Endothelial cell of umbilical vein (primary cell): ENCODE data around the gene CD2AP.

Experiments used
- EZH2 ChIP-seq: IDR thresholded peaks from 2 replicates; pipeline ENCODE4 v1.6.1; 2012; ENCODE audit warnings: borderline replicate concordance, low read depth, mild to moderate bottlenecking, moderate library complexity, low read length, inconsistent platforms; ENCODE audit not compliant: severe bottlenecking
- GATA2 ChIP-seq: IDR thresholded peaks from 2 replicates; pipeline ENCODE4 v1.7.0; 2011; ENCODE audit warnings: low read depth, mild to moderate bottlenecking, moderate library complexity, mixed read lengths, low read length; ENCODE audit not compliant: insufficient read length, insufficient read depth
- JUN ChIP-seq: IDR thresholded peaks from 2 replicates; pipeline ENCODE4 v1.6.1; 2011; ENCODE audit warnings: borderline replicate concordance, low read depth; ENCODE audit not compliant: insufficient read length, insufficient read depth
- MAX ChIP-seq: IDR thresholded peaks from 2 replicates; pipeline ENCODE4 v1.6.1; 2011; ENCODE audit not compliant: insufficient read depth, insufficient read length
- MYC ChIP-seq: IDR thresholded peaks from one replicate; pipeline ENCODE4 v1.6.1; 2011; ENCODE audit warnings: mild to moderate bottlenecking, low read depth, low read length
- POLR2A ChIP-seq: IDR thresholded peaks from 2 replicates; pipeline ENCODE4 v1.6.1; 2012; ENCODE audit warnings: low read depth, mild to moderate bottlenecking, control low read depth, low read length
- POLR2AphosphoS5 ChIP-seq: IDR thresholded peaks from 2 replicates; pipeline ENCODE4 v1.6.1; 2012; ENCODE audit warnings: low read depth, mild to moderate bottlenecking, control low read depth, low read length, moderate library complexity; ENCODE audit not compliant: insufficient read depth
- TF ChIP-seq, protein P1 (sequence below), 2 donors: IDR thresholded peaks; 1 replicate in 1 of 2; 2 replicates in 1 of 2; pipeline ENCODE4 v1.5.1; 2011; ENCODE audit warnings: low read length in 2 of 2, mild to moderate bottlenecking in 2 of 2, moderate library complexity in 2 of 2, control low read depth in 1 of 2, inconsistent platforms in 1 of 2, low read depth in 1 of 2; ENCODE audit not compliant: insufficient read depth in 1 of 2; ENCODE audit errors: extremely low read depth in 1 of 2

- TF ChIP-seq, protein P1, sequence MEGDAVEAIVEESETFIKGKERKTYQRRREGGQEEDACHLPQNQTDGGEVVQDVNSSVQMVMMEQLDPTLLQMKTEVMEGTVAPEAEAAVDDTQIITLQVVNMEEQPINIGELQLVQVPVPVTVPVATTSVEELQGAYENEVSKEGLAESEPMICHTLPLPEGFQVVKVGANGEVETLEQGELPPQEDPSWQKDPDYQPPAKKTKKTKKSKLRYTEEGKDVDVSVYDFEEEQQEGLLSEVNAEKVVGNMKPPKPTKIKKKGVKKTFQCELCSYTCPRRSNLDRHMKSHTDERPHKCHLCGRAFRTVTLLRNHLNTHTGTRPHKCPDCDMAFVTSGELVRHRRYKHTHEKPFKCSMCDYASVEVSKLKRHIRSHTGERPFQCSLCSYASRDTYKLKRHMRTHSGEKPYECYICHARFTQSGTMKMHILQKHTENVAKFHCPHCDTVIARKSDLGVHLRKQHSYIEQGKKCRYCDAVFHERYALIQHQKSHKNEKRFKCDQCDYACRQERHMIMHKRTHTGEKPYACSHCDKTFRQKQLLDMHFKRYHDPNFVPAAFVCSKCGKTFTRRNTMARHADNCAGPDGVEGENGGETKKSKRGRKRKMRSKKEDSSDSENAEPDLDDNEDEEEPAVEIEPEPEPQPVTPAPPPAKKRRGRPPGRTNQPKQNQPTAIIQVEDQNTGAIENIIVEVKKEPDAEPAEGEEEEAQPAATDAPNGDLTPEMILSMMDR (IDR thresholded peaks at IDR 0.05; ENCODE audit: extremely low read depth in 1 of 2, insufficient read depth in 1 of 2, low read depth in 1 of 2, low read length in 2 of 2), result no peak
- TF ChIP-seq GATA2 (no peak), MAX (no peak), POLR2AphosphoS5 (no peak), EZH2 (no peak), POLR2A (no peak), JUN (no peak), MYC (no peak)
These were observed 186.1 kb downstream of the CD2AP start for GRCh38 chr6:47663462-47664216.
